Caco-2 (cell line): ENCODE results near the gene TP63. TPM values are rescaled to one million over a fixed set of nuclear protein-coding genes. Genes with fewer than 3 reads are reported as not detected.

Experiments used
- BruUV-seq: library from RNA; stranded (reverse); fragments of 400-500 nt; replicated peaks from 2 replicates; lab custom pipeline; 2021; lab: Mats Ljungman, UMichigan
- CTCF ChIA-PET: fragments of 300-600 bp; sonication (Branson Sonifier 250); formaldehyde crosslinking; loops from one replicate; lab custom pipeline; 2022; ENCODE audit warnings: antibody characterized with exemption; lab: Charles Lee
- POLR2A ChIA-PET: fragments of 300-600 bp; sonication (Branson Sonifier 250); formaldehyde crosslinking; loops from one replicate; lab custom pipeline; 2022; ENCODE audit warnings: antibody characterized with exemption; lab: Charles Lee
- DNase-seq, 2 experiments: peaks; one replicate each; pipeline versions ENCODE4 v3.0.0 to v3.0.0-alpha.2; 2020 to 2022
- H3K27me3 ChIP-seq: replicated peaks from 2 replicates; pipeline ENCODE4 v1.6.0; 2011; ENCODE audit warnings: low read length; ENCODE audit not compliant: control insufficient read depth, insufficient read depth
- H3K36me3 ChIP-seq: 2 replicates; pipeline ENCODE4 v1.5.1; 2011; ENCODE audit warnings: low read length; ENCODE audit not compliant: control insufficient read depth, insufficient read depth
- H3K4me1 ChIP-seq: fragments of 250-450 bp; sonication (Bioruptor Pico); 2 replicates; pipeline ENCODE4 v1.5.1; 2020; ENCODE audit warnings: mild to moderate bottlenecking
- H3K4me3 ChIP-seq: 2 replicates; pipeline ENCODE4 v1.5.1; 2011; ENCODE audit warnings: low read depth, mild to moderate bottlenecking, control low read depth, low read length
- H3K9me3 ChIP-seq: fragments of 250-450 bp; sonication (Bioruptor Pico); 2 replicates; pipeline ENCODE4 v1.5.1; 2020; ENCODE audit warnings: mild to moderate bottlenecking, moderate library complexity
- H3K27ac Mint-ChIP-seq: one replicate; pipeline ENCODE4 v1.8.0; 2022; ENCODE audit warnings: mixed read lengths; ENCODE audit not compliant: unreplicated experiment
- H3K27me3 Mint-ChIP-seq: one replicate; pipeline ENCODE4 v1.8.0; 2022; ENCODE audit warnings: mixed read lengths; ENCODE audit not compliant: insufficient read depth, unreplicated experiment
- H3K36me3 Mint-ChIP-seq: one replicate; pipeline ENCODE4 v1.8.0; 2022; ENCODE audit warnings: mild to moderate bottlenecking, mixed read lengths; ENCODE audit not compliant: insufficient read depth, unreplicated experiment
- H3K4me1 Mint-ChIP-seq: one replicate; pipeline ENCODE4 v1.8.0; 2022; ENCODE audit warnings: low read depth, mixed read lengths; ENCODE audit not compliant: unreplicated experiment
- H3K4me3 Mint-ChIP-seq: one replicate; pipeline ENCODE4 v1.8.0; 2022; ENCODE audit warnings: mild to moderate bottlenecking, moderate library complexity, mixed read lengths; ENCODE audit not compliant: unreplicated experiment
- H3K9me3 Mint-ChIP-seq: one replicate; pipeline ENCODE4 v1.8.0; 2022; ENCODE audit warnings: mixed read lengths; ENCODE audit not compliant: unreplicated experiment
- CTCF ChIP-seq, 2 experiments: fragments of 200-600 bp in 1 of 2; IDR thresholded peaks; 1 replicate in 1 of 2; 2 replicates in 1 of 2; pipeline versions ENCODE4 v1.5.1 to v1.8.0; 2011 to 2022; ENCODE audit warnings: antibody characterized with exemption in 1 of 2, control low read depth in 1 of 2, inconsistent platforms in 1 of 2, low read depth in 1 of 2, low read length in 1 of 2, mild to moderate bottlenecking in 1 of 2, moderate library complexity in 1 of 2; ENCODE audit not compliant: insufficient read depth in 1 of 2, severe bottlenecking in 1 of 2, unreplicated experiment in 1 of 2
- intact Hi-C: fragments of 100-400 bp; cut with micrococcal nuclease; formaldehyde crosslinking; loops from one replicate; pipeline ENCODE4 v1.10.0; 2022; ENCODE audit not compliant: unreplicated experiment
- total RNA-seq: library from RNA; stranded (reverse); gene quantifications from 2 replicates; pipeline ENCODE4 v1.2.3, GENCODE V29; 2022

TP63 gene
- total RNA-seq, 1 experiment from 2014 or later: 1.2 TPM

- Histone ChIP-seq H3K9me3 (no peaks in the 10 kb centered on the region), H3K27me3 (no peaks in the 10 kb centered on the region), H3K4me1 (no peaks in the 10 kb centered on the region), H3K36me3 (no peaks in the 10 kb centered on the region), H3K4me3 (no peak overlapping the region)
- no peak overlapping the region for H3K27ac Mint-ChIP-seq
- no peaks in the 10 kb centered on the region for H3K36me3 Mint-ChIP-seq
- intact Hi-C loops: no loop called here
- DNase-seq: no peak
- no peaks in the 10 kb centered on the region for H3K27me3 Mint-ChIP-seq
- no peaks in the 10 kb centered on the region for H3K4me1 Mint-ChIP-seq
- BruUV-seq: no TSS peak
- no peak overlapping the region for H3K4me3 Mint-ChIP-seq
- TF ChIP-seq CTCF (IDR thresholded peaks at IDR 0.05; ENCODE audit: insufficient read depth in 1 of 2, low read depth in 1 of 2, low read length in 1 of 2, severe bottlenecking in 1 of 2, unreplicated experiment in 1 of 2): no peak
- ChIA-PET POLR2A (no interaction called here), CTCF (no interaction called here)
- no peaks in the 10 kb centered on the region for H3K9me3 Mint-ChIP-seq
Observed at GRCh38 chr3:189598530-189599225, 32.5 kb upstream of the TP63 start.

- CTCF ChIA-PET: no interaction called here
- Histone ChIP-seq H3K4me3 (no peak overlapping the region), H3K27me3 (no peaks in the 10 kb centered on the region), H3K9me3 (no peaks in the 10 kb centered on the region), H3K36me3 (no peaks in the 10 kb centered on the region), H3K4me1 (no peaks in the 10 kb centered on the region)
- no peaks in the 10 kb centered on the region for H3K36me3 Mint-ChIP-seq
- H3K9me3 Mint-ChIP-seq: no peaks in the 10 kb centered on the region
- no TSS peak for BruUV-seq
- DNase-seq: no peak
- H3K4me1 Mint-ChIP-seq: no peaks in the 10 kb centered on the region
- TF ChIP-seq CTCF (IDR thresholded peaks at IDR 0.05; ENCODE audit: insufficient read depth in 1 of 2, low read depth in 1 of 2, low read length in 1 of 2, severe bottlenecking in 1 of 2, unreplicated experiment in 1 of 2): no peak
- intact Hi-C loops: no loop called here
- no peak overlapping the region for H3K4me3 Mint-ChIP-seq
- no peaks in the 10 kb centered on the region for H3K27me3 Mint-ChIP-seq
- POLR2A ChIA-PET: no interaction called here
- no peak overlapping the region for H3K27ac Mint-ChIP-seq
Observed at GRCh38 chr3:189602471-189602870, 28.7 kb upstream of the TP63 start.

- intact Hi-C loops: no loop called here
- Histone ChIP-seq H3K27me3 (no peaks in the 10 kb centered on the region), H3K36me3 (no peaks in the 10 kb centered on the region), H3K9me3 (no peaks in the 10 kb centered on the region), H3K4me1 (no peaks in the 10 kb centered on the region), H3K4me3 (no peak overlapping the region)
- Mint-ChIP-seq H3K27ac (no peak overlapping the region), H3K4me1 (no peaks in the 10 kb centered on the region), H3K27me3 (no peaks in the 10 kb centered on the region), H3K36me3 (no peaks in the 10 kb centered on the region), H3K4me3 (no peak overlapping the region), H3K9me3 (peaks cover 13% of the 10 kb centered on the region)
- no peak for DNase-seq
- BruUV-seq: no TSS peak
- no peak for TF ChIP-seq CTCF (IDR thresholded peaks at IDR 0.05; ENCODE audit: insufficient read depth in 1 of 2, low read depth in 1 of 2, low read length in 1 of 2, severe bottlenecking in 1 of 2, unreplicated experiment in 1 of 2)
- ChIA-PET CTCF (interaction anchor here (0.7 kb wide), 1 partner anchor 127 kb away, joined by 3 read pairs; no protein-coding TSS in a partner anchor), POLR2A (no interaction called here)
Observed at GRCh38 chr3:189605717-189606116, 25.5 kb upstream of the TP63 start.
